ENCODE results near the gene ERN1.

Gene ERN1

DNA sequence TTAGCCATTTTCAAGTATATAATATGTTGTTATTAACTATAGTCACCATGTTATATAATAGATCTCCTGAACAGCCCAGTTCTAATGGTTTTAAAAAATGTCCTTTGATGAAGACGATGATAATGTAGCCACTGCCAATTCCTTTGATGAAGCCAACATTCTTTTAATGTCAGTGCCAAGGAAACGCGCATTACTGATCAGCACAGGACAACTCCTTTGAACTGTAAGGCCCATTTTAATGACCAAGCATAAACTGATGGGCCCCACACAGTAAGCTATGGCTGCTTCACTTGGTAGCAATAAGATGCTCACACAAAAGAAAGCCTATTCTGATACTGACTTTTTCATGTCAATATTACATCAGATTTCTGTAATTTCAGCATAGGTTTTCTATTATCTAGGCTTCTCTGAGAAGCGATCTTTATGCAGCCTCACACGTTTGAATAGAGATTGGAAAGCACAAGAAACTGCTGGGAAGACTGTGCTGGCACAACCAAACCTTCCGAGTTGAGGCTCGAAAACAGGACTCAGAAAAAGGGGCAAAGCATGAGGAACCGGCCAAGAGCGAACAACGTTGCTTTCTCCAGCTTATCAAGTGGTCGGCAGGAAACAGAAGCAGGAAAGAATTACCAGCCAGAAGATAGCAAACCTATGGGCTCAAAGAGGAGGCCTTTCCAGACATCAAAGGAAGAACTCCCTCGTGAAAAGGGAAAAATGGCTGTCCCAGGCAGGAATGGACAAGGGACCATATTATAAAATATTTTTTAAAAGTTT is 19.4 kb downstream of the ERN1 start:
- no peak for DNase-seq (ENCODE audit: low read depth in 2 of 2)

- DNase-seq (ENCODE audit: low read depth in 2 of 2): no peak
These were observed 20.5 kb downstream of the ERN1 start for GRCh38 chr17:64109400-64109799.

- DNase-seq (ENCODE audit: low read depth in 2 of 2): no peak
These were observed 22.3 kb downstream of the ERN1 start for GRCh38 chr17:64107500-64108236.

DNA sequence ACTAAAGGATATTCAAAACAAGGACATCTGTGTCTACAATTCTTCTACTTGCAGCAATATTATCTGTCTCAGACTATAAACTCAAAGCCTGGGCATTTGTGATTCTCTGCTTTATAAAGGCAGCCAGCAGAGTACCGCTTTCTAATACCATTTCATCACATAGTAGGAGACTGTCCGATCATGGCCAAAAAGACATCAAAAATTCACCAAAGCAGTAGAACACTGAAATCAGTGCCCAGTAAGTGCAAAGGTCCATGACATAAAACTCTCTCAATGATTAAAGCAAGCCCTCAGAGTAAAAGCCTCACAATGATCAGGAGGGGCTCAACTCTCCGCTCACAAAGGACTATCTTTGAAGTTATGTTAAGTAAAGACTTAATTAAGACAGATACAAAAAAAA is 23.0 kb downstream of the ERN1 start:
- DNase-seq (ENCODE audit: low read depth in 2 of 2): no peak

DNA sequence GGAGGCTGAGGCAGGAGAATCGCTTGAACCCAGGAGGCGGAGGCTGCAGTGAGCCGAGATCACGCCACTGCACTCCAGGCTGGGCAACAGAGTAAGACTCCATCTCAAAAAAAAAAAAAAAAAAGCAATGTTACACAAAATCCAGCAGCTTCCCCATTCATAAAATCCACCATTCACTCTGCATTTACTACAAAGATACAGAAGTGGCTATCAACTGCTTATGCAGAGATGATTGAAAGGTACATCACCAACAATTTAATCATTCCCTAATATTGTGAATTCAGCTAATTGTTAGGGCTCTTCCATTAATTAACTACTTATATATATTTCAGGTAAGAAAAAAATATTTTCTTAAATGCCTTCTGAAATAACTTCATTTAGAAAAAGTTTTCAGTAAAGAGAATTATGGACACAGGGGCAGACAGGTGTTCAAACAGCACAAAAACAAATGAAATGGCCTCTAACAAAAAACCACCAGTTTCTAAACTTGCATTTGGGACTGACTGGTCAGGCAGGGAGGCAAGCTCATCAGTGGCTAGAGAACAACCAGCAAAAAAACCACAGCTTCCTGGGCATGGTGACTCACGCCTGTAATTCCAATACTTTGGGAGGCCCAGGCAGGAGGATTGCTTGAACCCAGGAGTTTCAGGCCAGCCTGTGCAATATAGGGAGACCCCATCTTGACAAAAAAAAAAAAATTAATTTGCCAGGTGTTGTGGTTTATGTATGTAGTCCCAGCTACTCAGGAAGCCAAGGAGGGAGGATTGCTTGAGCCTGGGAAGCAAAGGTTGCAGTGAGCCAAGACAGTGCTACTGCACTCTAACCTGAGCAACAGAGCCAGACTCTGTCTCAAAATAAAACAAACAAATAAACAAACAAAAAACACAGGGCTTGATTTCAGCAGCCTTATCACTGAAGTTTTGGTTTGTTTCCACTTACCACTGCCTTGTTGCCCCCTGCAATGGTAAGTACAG is 26.3 kb downstream of the ERN1 start:
- no peak for DNase-seq (ENCODE audit: low read depth in 2 of 2)

GRCh38 chr17:64102627-64103390 is 27.1 kb downstream of the ERN1 start:
- no peak for DNase-seq (ENCODE audit: low read depth in 2 of 2)

DNA sequence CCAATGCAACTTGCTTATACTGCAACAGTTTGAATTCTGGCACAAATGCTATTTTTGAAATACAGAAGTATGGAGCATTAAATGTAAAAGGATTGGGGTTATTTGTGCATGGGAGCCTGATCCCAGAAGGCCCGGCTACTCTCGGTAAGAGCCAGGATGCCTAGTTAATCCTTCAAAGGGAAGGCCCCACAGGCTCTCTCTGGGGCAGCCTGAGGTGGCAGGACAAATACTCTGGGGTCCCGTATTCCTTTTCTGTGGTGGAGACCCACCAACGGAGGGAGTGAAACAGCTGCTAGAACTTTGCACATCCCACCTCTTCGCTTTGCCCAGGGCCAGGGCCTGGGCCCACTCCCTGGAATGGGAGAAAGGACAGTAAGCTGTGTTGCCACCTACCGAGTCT is 30.4 kb downstream of the ERN1 start:
- DNase-seq (ENCODE audit: low read depth in 2 of 2): no peak

DNA sequence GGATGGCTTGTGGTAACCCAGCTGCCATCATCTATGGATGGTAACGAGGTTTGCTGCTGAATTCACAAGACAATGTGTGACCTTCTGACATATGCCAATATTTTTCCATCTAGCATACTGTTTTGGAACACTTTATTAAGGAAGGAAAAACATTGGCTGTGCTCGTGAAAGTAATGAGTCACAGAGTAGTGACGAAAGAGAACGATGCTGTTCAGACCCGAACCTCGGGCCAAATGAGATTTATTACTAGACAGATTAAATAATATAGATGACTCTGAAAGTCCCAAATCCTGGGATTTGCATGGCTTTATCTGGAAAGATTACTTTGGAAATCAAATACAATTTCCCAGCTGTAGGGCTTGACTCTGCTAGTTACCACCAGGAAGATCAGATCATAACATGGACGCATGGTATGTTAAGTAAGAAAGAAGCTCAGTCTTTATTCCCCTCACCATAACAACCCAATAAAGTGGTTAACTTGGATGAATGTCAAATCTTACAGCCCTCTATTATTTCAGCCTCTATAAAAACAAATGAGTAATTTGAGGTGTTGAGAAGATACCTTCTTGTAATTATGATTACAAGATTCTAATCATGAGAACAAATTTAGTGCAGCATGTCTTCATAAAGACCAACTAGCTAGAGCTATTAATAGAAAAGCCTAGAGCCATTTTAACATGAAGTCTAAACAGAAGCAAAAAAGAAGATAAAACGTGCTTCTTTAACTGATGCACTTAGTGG is 32.6 kb downstream of the ERN1 start:
- no peak for DNase-seq (ENCODE audit: low read depth in 2 of 2)

DNA sequence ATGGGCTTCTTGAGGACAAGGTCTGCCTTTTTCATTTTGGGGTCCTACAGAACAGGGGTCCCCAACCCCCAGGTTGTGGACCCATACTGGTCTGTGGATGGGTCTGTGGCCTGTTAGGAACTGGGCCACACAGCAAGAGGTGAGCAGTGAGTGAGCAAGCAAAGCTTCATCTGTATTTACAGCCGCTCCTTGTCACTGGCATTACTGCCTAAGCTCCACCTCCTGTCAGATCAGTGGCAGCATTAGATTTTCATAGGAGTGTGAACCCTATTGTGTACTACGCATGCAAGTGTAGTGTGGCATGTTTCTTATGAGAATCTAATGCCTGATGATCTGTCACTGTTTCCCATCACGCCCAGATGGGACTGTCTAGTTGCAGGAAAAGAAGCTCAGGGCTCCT is 33.9 kb downstream of the ERN1 start:
- DNase-seq (ENCODE audit: low read depth in 2 of 2): no peak

- no peak for DNase-seq (ENCODE audit: low read depth in 2 of 2)
These were observed 34.6 kb downstream of the ERN1 start for GRCh38 chr17:64095144-64095882.

GRCh38 chr17:64094412-64094811 is 35.5 kb downstream of the ERN1 start:
- no peak for DNase-seq (ENCODE audit: low read depth in 2 of 2)

DNA sequence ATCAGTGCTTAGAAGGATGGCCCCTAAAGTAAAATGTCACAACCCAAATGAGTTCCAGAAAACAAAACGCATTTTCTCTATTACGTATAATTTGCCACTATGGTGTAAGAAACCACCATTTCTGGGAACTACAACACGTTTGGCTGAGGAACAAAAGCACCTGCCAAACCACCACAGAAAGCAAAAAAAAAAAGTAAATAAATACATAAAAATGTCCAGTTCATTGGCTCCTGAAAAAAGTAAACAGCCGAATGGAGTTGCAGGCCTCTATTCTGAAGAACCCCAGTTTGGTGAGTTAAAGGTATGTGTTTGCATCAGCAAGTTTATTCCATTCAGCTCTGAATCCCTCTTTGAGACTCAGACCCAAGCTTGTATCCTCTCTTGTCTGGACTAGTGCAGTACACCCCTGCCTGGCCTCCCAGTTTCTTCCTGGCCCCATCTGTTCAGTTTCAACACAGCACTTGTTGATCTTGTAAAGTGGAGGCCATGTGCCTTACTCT is 36.9 kb downstream of the ERN1 start:
- no peak for DNase-seq (ENCODE audit: low read depth in 2 of 2)

GRCh38 chr17:64092113-64092512 is 37.8 kb downstream of the ERN1 start:
- no peak for DNase-seq (ENCODE audit: low read depth in 2 of 2)

DNA sequence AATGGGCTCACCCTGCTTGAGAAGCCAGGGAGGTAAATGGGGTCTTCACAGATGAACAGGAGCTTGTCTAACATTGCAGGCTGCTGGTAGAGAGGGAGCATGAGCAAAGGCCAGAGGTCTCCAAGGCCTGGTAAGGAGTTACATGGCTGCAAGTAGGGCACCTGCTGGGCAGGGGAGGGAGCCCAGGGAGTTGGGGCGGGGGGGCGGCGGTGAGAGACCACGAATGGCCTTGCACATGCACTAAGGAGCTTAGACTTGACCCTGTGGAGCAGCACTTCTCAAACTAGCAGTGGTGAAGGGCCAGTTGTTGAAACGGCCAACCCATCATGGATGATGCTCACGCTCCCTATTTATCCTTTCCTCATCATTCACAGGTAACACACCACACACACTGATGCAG is 38.4 kb downstream of the ERN1 start:
- DNase-seq (ENCODE audit: low read depth in 2 of 2): no peak

DNA sequence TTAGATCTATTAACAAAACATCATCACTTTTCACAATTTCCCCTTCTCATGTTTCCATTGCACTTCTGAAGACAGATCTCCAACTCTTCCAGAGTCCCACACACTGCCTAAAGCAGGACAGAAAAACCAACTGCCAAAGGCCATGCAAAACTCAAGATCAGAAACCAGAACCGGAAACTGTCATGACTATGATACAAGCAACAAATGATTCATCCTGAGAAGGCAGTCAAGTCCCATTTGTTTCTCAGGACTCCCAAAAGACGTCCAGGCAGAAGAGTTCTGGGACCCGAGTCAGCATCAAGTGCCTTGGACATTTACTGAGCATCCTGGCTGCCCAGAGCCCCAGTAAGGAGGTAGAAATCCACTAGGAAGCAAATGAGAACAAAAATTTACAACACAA is 38.8 kb downstream of the ERN1 start:
- DNase-seq (ENCODE audit: low read depth in 2 of 2): no peak

- no peak for DNase-seq (ENCODE audit: low read depth in 2 of 2)
These were observed 39.8 kb downstream of the ERN1 start for GRCh38 chr17:64090144-64090543.

DNA sequence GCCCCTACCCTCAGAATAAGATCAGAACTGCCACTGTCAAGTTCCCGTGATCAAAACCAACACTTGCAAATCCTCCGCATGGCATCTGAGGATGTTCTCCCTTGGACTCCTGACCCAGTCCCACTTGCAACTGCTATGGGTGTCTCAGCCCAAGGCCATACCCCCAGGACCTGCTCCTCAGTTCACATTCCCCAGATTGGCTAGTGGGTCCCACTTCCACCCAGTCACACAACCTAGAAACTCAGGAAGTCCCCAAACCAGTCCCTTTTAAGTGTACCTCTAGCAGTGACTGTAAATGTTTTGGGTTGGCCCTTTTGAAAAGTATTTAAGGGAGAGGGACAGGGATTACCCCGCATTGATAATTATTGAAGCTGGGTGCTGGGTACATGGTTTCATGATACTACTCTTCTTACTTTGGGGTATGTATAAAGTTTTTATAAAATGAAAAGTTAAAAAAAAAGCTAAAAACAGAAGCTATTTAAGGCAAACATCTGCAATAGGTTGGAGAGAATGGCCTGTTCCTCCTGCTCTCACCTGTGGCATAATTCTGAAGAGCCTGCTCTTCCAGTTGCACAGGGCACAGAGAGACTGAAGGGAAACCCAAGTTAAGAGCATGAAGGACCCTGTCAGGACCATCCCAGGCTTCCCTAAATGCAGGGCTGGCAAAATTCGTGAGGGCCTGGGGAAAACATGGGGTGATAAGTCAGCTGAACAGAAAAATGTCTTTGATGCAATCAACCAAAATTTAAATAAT is 42.5 kb downstream of the ERN1 start:
- DNase-seq (ENCODE audit: low read depth in 2 of 2): no peak

GRCh38 chr17:64085650-64086005 is 44.3 kb downstream of the ERN1 start:
- no peak for DNase-seq (ENCODE audit: low read depth in 2 of 2)

GRCh38 chr17:64084940-64085649 is 44.8 kb downstream of the ERN1 start:
- no peak for DNase-seq (ENCODE audit: low read depth in 2 of 2)

Measured in stimulated activated CD4-positive, alpha-beta T cell treated with anti-CD3 and anti-CD28 coated beads, Interleukin-15, amount 100 ng/mL, for 48 hours (primary cell).